ENCODE measurements around the gene ILRUN.

The ILRUN gene

GRCh38 chr6:34667481-34668238 is 28.9 kb downstream of the ILRUN start:
- Histone ChIP-seq H3K27ac (ENCODE audit: insufficient read depth in 1 of 2, low read depth in 1 of 2, low read length in 2 of 2, poor library complexity in 1 of 2, severe bottlenecking in 2 of 2) (no peak overlapping the region), H3K4me1 (ENCODE audit: control extremely low read depth in 1 of 4, control insufficient read depth in 4 of 4, insufficient read depth in 4 of 4, low read length in 3 of 4) (peaks cover 16 to 59% (median 43%) of the 10 kb centered on the region in 4 experiments), H3K27me3 (replicated peaks in 2 of 5; ENCODE audit: control insufficient read depth in 4 of 5, insufficient read depth in 5 of 5, low read length in 4 of 5) (no peaks in the 10 kb centered on the region), H3K36me3 (ENCODE audit: control insufficient read depth in 4 of 4, insufficient read depth in 4 of 4, low read length in 3 of 4) (peaks cover 0 to 4% (median 1%) of the 10 kb centered on the region in 4 experiments), H3K9me3 (ENCODE audit: control extremely low read depth in 1 of 5, control insufficient read depth in 4 of 5, insufficient read depth in 2 of 5, low read depth in 1 of 5, low read length in 4 of 5) (no peaks in the 10 kb centered on the region), H3K4me3 (ENCODE audit: control insufficient read depth in 1 of 7, extremely low read depth in 1 of 7, insufficient read depth in 4 of 7, low read depth in 2 of 7, low read length in 6 of 7) (no peak overlapping the region)
- POLR2A ChIA-PET = no interaction called here
- DNase-seq = no peak
- WGBS (ENCODE audit: insufficient coverage) = 93% methylated on average over 2 of the region's 4 CpGs
- CTCF ChIA-PET = no interaction called here

- DNase-seq = no peak
- H3K4me3 ChIP-seq (ENCODE audit: control insufficient read depth in 1 of 7, extremely low read depth in 1 of 7, insufficient read depth in 4 of 7, low read depth in 2 of 7, low read length in 6 of 7) = peak overlapping the region in 5 of 7 experiments; percentile 7 to 53 (median 43)
- H3K9me3 ChIP-seq (ENCODE audit: control extremely low read depth in 1 of 5, control insufficient read depth in 4 of 5, insufficient read depth in 2 of 5, low read depth in 1 of 5, low read length in 4 of 5) = no peaks in the 10 kb centered on the region
- H3K27me3 ChIP-seq (replicated peaks in 2 of 5; ENCODE audit: control insufficient read depth in 4 of 5, insufficient read depth in 5 of 5, low read length in 4 of 5) = no peaks in the 10 kb centered on the region
- ChIA-PET POLR2A (interaction anchor here (0.6 to 0.7 kb wide), 3 partner anchors 92 to 1882 kb away, joined by 3 to 4 read pairs (median 3); no protein-coding TSS in a partner anchor), CTCF (interaction anchor here (1.0 to 1.4 kb wide), 4 partner anchors 8 to 12 kb away, joined by 3 to 5 read pairs (median 4); no protein-coding TSS in a partner anchor)
- H3K27ac ChIP-seq (ENCODE audit: insufficient read depth in 1 of 2, low read depth in 1 of 2, low read length in 2 of 2, poor library complexity in 1 of 2, severe bottlenecking in 2 of 2) = peak overlapping the region; percentile 66 to 91
- WGBS (ENCODE audit: insufficient coverage) = no CpG with 5 or more reads among the region's 4 CpGs
- H3K36me3 ChIP-seq (ENCODE audit: control insufficient read depth in 4 of 4, insufficient read depth in 4 of 4, low read length in 3 of 4) = no peaks in the 10 kb centered on the region
- H3K4me1 ChIP-seq (ENCODE audit: control extremely low read depth in 1 of 4, control insufficient read depth in 4 of 4, insufficient read depth in 4 of 4, low read length in 3 of 4) = peaks cover 8 to 53% (median 33%) of the 10 kb centered on the region in 4 experiments
Measured at GRCh38 chr6:34665019-34665418, 31.5 kb downstream of the ILRUN start.

DNA sequence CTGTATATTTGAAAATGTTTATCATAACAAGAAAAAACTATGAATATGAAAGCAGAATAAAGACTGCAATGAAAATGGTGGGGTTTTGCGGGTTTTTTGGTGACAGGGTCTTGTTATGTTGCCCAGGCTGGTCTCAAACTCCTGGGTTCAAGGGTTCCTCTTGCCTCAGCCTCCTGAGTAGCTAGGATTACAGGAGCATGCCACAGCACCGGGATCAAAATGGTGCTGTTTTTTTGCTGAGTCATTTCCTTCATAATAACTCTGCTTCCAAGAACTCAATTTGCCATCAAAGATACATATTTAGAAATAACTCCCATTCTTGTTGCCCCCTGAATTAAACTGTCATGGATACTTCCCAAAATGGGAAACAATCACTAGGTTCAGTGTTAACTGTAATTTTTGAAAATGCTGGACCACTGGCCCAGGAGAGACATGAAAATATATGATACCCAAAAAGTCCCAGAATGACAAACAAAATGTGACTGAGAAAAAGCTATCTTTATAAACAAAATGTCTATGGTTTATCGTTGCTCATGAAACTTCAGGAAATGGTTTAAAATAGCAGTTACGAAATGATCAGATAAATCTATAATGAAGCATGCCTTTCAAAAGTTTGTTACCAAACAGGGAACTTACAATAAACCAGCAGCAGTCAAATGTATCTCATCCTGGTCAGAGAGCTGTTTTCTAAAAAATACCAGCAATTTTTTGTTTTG is 32.2 kb downstream of the ILRUN start:
- Histone ChIP-seq H3K27me3 (replicated peaks in 2 of 5; ENCODE audit: control insufficient read depth in 4 of 5, insufficient read depth in 5 of 5, low read length in 4 of 5) (no peaks in the 10 kb centered on the region), H3K4me1 (ENCODE audit: control extremely low read depth in 1 of 4, control insufficient read depth in 4 of 4, insufficient read depth in 4 of 4, low read length in 3 of 4) (peaks cover 8 to 53% (median 33%) of the 10 kb centered on the region in 4 experiments), H3K9me3 (ENCODE audit: control extremely low read depth in 1 of 5, control insufficient read depth in 4 of 5, insufficient read depth in 2 of 5, low read depth in 1 of 5, low read length in 4 of 5) (no peaks in the 10 kb centered on the region), H3K4me3 (ENCODE audit: control insufficient read depth in 1 of 7, extremely low read depth in 1 of 7, insufficient read depth in 4 of 7, low read depth in 2 of 7, low read length in 6 of 7) (peak overlapping the region in 5 of 7 experiments; percentile 7 to 53 (median 43)), H3K27ac (ENCODE audit: insufficient read depth in 1 of 2, low read depth in 1 of 2, low read length in 2 of 2, poor library complexity in 1 of 2, severe bottlenecking in 2 of 2) (peak overlapping the region; percentile 66 to 91), H3K36me3 (ENCODE audit: control insufficient read depth in 4 of 4, insufficient read depth in 4 of 4, low read length in 3 of 4) (no peaks in the 10 kb centered on the region)
- ChIA-PET POLR2A (interaction anchor here (0.7 kb wide), 1 partner anchor 1882 kb away, joined by 3 read pairs; no protein-coding TSS in a partner anchor), CTCF (interaction anchor here (1.0 to 1.4 kb wide), 4 partner anchors 8 to 12 kb away, joined by 3 to 5 read pairs (median 4); no protein-coding TSS in a partner anchor)
- WGBS (ENCODE audit: insufficient coverage) = 100% methylated on average over 1 of the region's 4 CpGs
- peak; percentile 44 to 81 (median 75) for DNase-seq

DNA sequence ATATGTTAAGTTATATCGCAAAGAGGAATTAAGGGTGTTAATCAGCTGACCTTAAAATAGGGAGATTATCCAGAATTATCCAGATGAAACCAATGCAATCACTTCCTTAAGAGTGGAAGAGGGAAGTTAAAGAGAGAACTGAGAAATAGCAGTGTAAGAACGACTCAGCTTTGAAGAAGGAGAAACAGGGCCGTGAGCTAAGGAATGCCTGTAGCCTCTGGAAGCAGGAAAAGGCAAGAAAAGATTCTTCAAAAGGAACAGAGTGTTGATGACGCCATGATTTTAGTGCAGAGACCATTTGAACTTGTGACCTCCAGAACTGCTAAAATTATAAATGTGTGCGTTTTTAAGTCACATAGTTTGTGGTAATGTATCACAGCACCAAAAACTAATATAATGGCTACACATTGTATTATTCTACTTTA is 32.7 kb downstream of the ILRUN start:
- ChIA-PET POLR2A (no interaction called here), CTCF (interaction anchor here (1.0 kb wide), 1 partner anchor 9 kb away, joined by 3 read pairs; no protein-coding TSS in a partner anchor)
- DNase-seq = peak in 2 of 3 donors; percentile 43 to 60
- Histone ChIP-seq H3K4me3 (ENCODE audit: control insufficient read depth in 1 of 7, extremely low read depth in 1 of 7, insufficient read depth in 4 of 7, low read depth in 2 of 7, low read length in 6 of 7) (peak overlapping the region in 3 of 7 experiments; percentile 12 to 53 (median 36)), H3K27me3 (replicated peaks in 2 of 5; ENCODE audit: control insufficient read depth in 4 of 5, insufficient read depth in 5 of 5, low read length in 4 of 5) (no peaks in the 10 kb centered on the region), H3K27ac (ENCODE audit: insufficient read depth in 1 of 2, low read depth in 1 of 2, low read length in 2 of 2, poor library complexity in 1 of 2, severe bottlenecking in 2 of 2) (peak overlapping the region; percentile 66 to 91), H3K9me3 (ENCODE audit: control extremely low read depth in 1 of 5, control insufficient read depth in 4 of 5, insufficient read depth in 2 of 5, low read depth in 1 of 5, low read length in 4 of 5) (no peaks in the 10 kb centered on the region), H3K4me1 (ENCODE audit: control extremely low read depth in 1 of 4, control insufficient read depth in 4 of 4, insufficient read depth in 4 of 4, low read length in 3 of 4) (peaks cover 8 to 54% (median 36%) of the 10 kb centered on the region in 4 experiments), H3K36me3 (ENCODE audit: control insufficient read depth in 4 of 4, insufficient read depth in 4 of 4, low read length in 3 of 4) (no peaks in the 10 kb centered on the region)
- WGBS (ENCODE audit: insufficient coverage) = 6% methylated on average over 2 of the region's 5 CpGs

- no peaks in the 10 kb centered on the region for H3K27me3 ChIP-seq (replicated peaks in 2 of 5; ENCODE audit: control insufficient read depth in 4 of 5, insufficient read depth in 5 of 5, low read length in 4 of 5)
- WGBS (ENCODE audit: insufficient coverage) = 100% methylated on average over 2 of the region's 2 CpGs
- no peaks in the 10 kb centered on the region for H3K9me3 ChIP-seq (ENCODE audit: control extremely low read depth in 1 of 5, control insufficient read depth in 4 of 5, insufficient read depth in 2 of 5, low read depth in 1 of 5, low read length in 4 of 5)
- H3K4me3 ChIP-seq (ENCODE audit: control insufficient read depth in 1 of 7, extremely low read depth in 1 of 7, insufficient read depth in 4 of 7, low read depth in 2 of 7, low read length in 6 of 7) = peak overlapping the region in 1 of 7 experiments; percentile 25
- ChIA-PET CTCF (no interaction called here), POLR2A (no interaction called here)
- DNase-seq = no peak
- H3K27ac ChIP-seq (ENCODE audit: insufficient read depth in 1 of 2, low read depth in 1 of 2, low read length in 2 of 2, poor library complexity in 1 of 2, severe bottlenecking in 2 of 2) = peak overlapping the region in 1 of 2 experiments; percentile 91
- H3K4me1 ChIP-seq (ENCODE audit: control extremely low read depth in 1 of 4, control insufficient read depth in 4 of 4, insufficient read depth in 4 of 4, low read length in 3 of 4) = peaks cover 8 to 57% (median 39%) of the 10 kb centered on the region in 4 experiments
- H3K36me3 ChIP-seq (ENCODE audit: control insufficient read depth in 4 of 4, insufficient read depth in 4 of 4, low read length in 3 of 4) = no peaks in the 10 kb centered on the region
Measured at GRCh38 chr6:34663371-34663770, 33.2 kb downstream of the ILRUN start.

- H3K27ac ChIP-seq (ENCODE audit: insufficient read depth in 1 of 2, low read depth in 1 of 2, low read length in 2 of 2, poor library complexity in 1 of 2, severe bottlenecking in 2 of 2) = peak overlapping the region in 1 of 2 experiments; percentile 63
- ChIA-PET CTCF (no interaction called here), POLR2A (no interaction called here)
- H3K4me3 ChIP-seq (ENCODE audit: control insufficient read depth in 1 of 7, extremely low read depth in 1 of 7, insufficient read depth in 4 of 7, low read depth in 2 of 7, low read length in 6 of 7) = no peak overlapping the region
- H3K4me1 ChIP-seq (ENCODE audit: control extremely low read depth in 1 of 4, control insufficient read depth in 4 of 4, insufficient read depth in 4 of 4, low read length in 3 of 4) = peaks cover 20 to 70% (median 52%) of the 10 kb centered on the region in 4 experiments
- no CpG with 5 or more reads among the region's 1 CpG for WGBS (ENCODE audit: insufficient coverage)
- no peaks in the 10 kb centered on the region for H3K27me3 ChIP-seq (replicated peaks in 2 of 5; ENCODE audit: control insufficient read depth in 4 of 5, insufficient read depth in 5 of 5, low read length in 4 of 5)
- no peak for DNase-seq
- no peaks in the 10 kb centered on the region for H3K9me3 ChIP-seq (ENCODE audit: control extremely low read depth in 1 of 5, control insufficient read depth in 4 of 5, insufficient read depth in 2 of 5, low read depth in 1 of 5, low read length in 4 of 5)
- H3K36me3 ChIP-seq (ENCODE audit: control insufficient read depth in 4 of 4, insufficient read depth in 4 of 4, low read length in 3 of 4) = no peaks in the 10 kb centered on the region
Measured at GRCh38 chr6:34661357-34661756, 35.2 kb downstream of the ILRUN start.

Measured in common myeloid progenitor, CD34-positive (primary cell).